OCI-LY7 (cell line): ENCODE measurements around the gene HECW1. TPM values are rescaled to one million over a fixed set of nuclear protein-coding genes. Genes with fewer than 3 reads are reported as not detected.

ENCODE experiments used
- BruUV-seq: library from RNA; stranded (reverse); fragments of 400-500 nt; replicated peaks from 2 replicates; lab custom pipeline; 2021; lab: Mats Ljungman, UMichigan
- CTCF ChIA-PET: fragments of 300-600 bp; sonication (Branson Sonifier 250); formaldehyde crosslinking; loops from one replicate; lab custom pipeline; 2022; ENCODE audit warnings: antibody characterized with exemption; ENCODE audit not compliant: unreplicated experiment; lab: Charles Lee
- POLR2A ChIA-PET: fragments of 300-600 bp; sonication (Branson Sonifier 250); formaldehyde crosslinking; loops from one replicate; lab custom pipeline; 2022; ENCODE audit warnings: antibody characterized with exemption; lab: Charles Lee
- DNase-seq: peaks from one replicate; pipeline ENCODE4 v3.0.0-alpha.2; 2015; ENCODE audit warnings: low spot score
- H2AFZ ChIP-seq: fragments of 200-600 bp; sonication (generic), shearing (Covaris generic); 2 replicates; pipeline ENCODE4 v1.6.1; 2014; ENCODE audit warnings: mild to moderate bottlenecking, antibody characterized with exemption, low read length, moderate library complexity
- H3K27ac ChIP-seq: fragments of 200-600 bp; sonication (generic); 2 replicates; pipeline ENCODE4 v1.5.1; 2014; ENCODE audit warnings: mixed run types, low read depth, mild to moderate bottlenecking, moderate library complexity, low read length, inconsistent platforms; ENCODE audit not compliant: poor library complexity, severe bottlenecking
- H3K36me3 ChIP-seq: fragments of 200-600 bp; sonication (generic); 2 replicates; pipeline ENCODE4 v1.6.1; 2014; ENCODE audit warnings: mild to moderate bottlenecking, antibody characterized with exemption, low read length, moderate library complexity, mixed read lengths; ENCODE audit not compliant: insufficient read depth
- H3K4me1 ChIP-seq: fragments of 200-600 bp; sonication (generic); 2 replicates; pipeline ENCODE4 v1.5.1; 2014; ENCODE audit warnings: mild to moderate bottlenecking, low read length; ENCODE audit not compliant: insufficient read depth, poor library complexity, severe bottlenecking
- H3K4me2 ChIP-seq: fragments of 200-600 bp; sonication (generic); 2 replicates; pipeline ENCODE4 v1.6.1; 2014; ENCODE audit warnings: mild to moderate bottlenecking, low read length
- H3K4me3 ChIP-seq: fragments of 200-600 bp; sonication (generic); 2 replicates; pipeline ENCODE4 v1.5.1; 2014; ENCODE audit warnings: mild to moderate bottlenecking, low read depth, low read length; ENCODE audit not compliant: poor library complexity, severe bottlenecking
- H3K79me2 ChIP-seq: fragments of 200-600 bp; sonication (generic); 2 replicates; pipeline ENCODE4 v1.6.1; 2016; ENCODE audit warnings: low read depth, mild to moderate bottlenecking, low read length, moderate library complexity, mixed read lengths; ENCODE audit not compliant: insufficient read depth
- H3K9me2 ChIP-seq: fragments of 200-600 bp; sonication (generic); 2 replicates; pipeline ENCODE4 v1.6.1; 2016; ENCODE audit warnings: mild to moderate bottlenecking, low read length, mixed read lengths; ENCODE audit not compliant: insufficient read depth
- H3K9me3 ChIP-seq: fragments of 200-600 bp; sonication (generic); 2 replicates; pipeline ENCODE4 v1.6.1; 2014; ENCODE audit warnings: mild to moderate bottlenecking, mixed run types, low read length, mixed read lengths
- H4K20me1 ChIP-seq: fragments of 200-600 bp; sonication (generic); 2 replicates; pipeline ENCODE4 v1.6.1; 2014; ENCODE audit warnings: mild to moderate bottlenecking, antibody characterized with exemption, low read length, moderate library complexity, mixed read lengths; ENCODE audit not compliant: insufficient read depth
- EZH2phosphoT487 ChIP-seq: fragments of 200-600 bp; sonication (generic); IDR thresholded peaks from 2 replicates; pipeline ENCODE4 v1.6.1; 2018; ENCODE audit warnings: low read depth, borderline replicate concordance, mild to moderate bottlenecking, mixed run types, antibody characterized with exemption, low read length, moderate library complexity, mixed read lengths
- intact Hi-C: fragments of 100-400 bp; cut with micrococcal nuclease; formaldehyde crosslinking; loops from one replicate; pipeline ENCODE4 v1.10.0; 2022; ENCODE audit not compliant: unreplicated experiment
- total RNA-seq, 2 experiments: library from RNA; depleted of rRNA in 1 of 2; stranded (reverse); fragments of >200 nt in 1 of 2; shearing (Covaris generic) in 1 of 2; gene quantifications; 2 replicates each; pipeline ENCODE4 v1.2.3, GENCODE V29; 2014 to 2022
- TF ChIP-seq, protein P1 (sequence below): fragments of 200-600 bp; sonication (generic); conservative IDR thresholded peaks from 2 replicates; pipeline ENCODE4 v1.5.1; 2014; ENCODE audit warnings: mild to moderate bottlenecking, antibody characterized with exemption, low read length, moderate library complexity, mixed read lengths

Gene HECW1
- total RNA-seq, 2 experiments from 2014 or later: 2.0 TPM

DNA sequence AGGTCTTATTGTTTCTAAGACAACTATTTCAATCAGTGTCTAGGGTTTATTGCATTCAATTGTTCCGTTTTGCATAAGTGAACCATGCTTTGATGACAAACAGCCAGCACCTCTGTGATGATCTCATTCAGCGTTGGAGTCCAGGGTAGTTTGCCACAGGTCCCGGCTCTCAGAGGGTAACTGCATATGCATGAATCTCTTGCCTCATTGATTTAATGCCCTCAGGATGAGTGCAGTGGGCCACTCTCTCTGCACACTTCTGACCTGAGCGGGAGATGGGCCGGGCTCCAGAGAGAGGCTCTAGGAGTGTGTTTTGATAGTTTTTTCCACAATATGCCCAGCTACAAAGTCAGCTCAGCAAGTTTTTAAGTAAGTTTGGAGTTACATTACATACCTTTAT is 83.9 kb downstream of the HECW1 start:
- Histone ChIP-seq H3K27ac (no peak overlapping the region), H3K4me1 (no peaks in the 10 kb centered on the region), H3K4me3 (no peak overlapping the region), H2AFZ (no peak overlapping the region), H4K20me1 (no peaks in the 10 kb centered on the region), H3K36me3 (no peaks in the 10 kb centered on the region), H3K9me3 (no peaks in the 10 kb centered on the region), H3K9me2 (no peaks in the 10 kb centered on the region), H3K79me2 (no peaks in the 10 kb centered on the region), H3K4me2 (no peak overlapping the region)
- POLR2A ChIA-PET: no interaction called here
- no peak for TF ChIP-seq EZH2phosphoT487
- TF ChIP-seq, protein P1, sequence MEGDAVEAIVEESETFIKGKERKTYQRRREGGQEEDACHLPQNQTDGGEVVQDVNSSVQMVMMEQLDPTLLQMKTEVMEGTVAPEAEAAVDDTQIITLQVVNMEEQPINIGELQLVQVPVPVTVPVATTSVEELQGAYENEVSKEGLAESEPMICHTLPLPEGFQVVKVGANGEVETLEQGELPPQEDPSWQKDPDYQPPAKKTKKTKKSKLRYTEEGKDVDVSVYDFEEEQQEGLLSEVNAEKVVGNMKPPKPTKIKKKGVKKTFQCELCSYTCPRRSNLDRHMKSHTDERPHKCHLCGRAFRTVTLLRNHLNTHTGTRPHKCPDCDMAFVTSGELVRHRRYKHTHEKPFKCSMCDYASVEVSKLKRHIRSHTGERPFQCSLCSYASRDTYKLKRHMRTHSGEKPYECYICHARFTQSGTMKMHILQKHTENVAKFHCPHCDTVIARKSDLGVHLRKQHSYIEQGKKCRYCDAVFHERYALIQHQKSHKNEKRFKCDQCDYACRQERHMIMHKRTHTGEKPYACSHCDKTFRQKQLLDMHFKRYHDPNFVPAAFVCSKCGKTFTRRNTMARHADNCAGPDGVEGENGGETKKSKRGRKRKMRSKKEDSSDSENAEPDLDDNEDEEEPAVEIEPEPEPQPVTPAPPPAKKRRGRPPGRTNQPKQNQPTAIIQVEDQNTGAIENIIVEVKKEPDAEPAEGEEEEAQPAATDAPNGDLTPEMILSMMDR: no peak
- BruUV-seq: no TSS peak
- DNase-seq: no peak
- intact Hi-C loops: no loop called here
- CTCF ChIA-PET: no interaction called here

DNA sequence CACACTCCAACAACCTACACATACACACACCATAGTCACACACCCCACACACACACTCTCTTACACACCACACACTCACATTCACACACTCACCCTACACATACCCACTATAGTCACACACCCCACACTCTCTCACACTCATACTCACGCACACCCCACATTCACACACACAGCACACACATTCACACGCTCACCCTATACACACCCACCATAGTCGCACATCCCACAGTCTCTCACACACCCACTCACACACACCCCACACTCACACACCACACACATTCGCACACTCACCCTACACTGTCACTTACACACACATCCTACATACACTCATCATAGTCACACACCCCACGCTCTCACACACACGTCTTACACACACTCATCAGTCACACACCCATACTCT is 85.6 kb downstream of the HECW1 start:
- POLR2A ChIA-PET: no interaction called here

DNA sequence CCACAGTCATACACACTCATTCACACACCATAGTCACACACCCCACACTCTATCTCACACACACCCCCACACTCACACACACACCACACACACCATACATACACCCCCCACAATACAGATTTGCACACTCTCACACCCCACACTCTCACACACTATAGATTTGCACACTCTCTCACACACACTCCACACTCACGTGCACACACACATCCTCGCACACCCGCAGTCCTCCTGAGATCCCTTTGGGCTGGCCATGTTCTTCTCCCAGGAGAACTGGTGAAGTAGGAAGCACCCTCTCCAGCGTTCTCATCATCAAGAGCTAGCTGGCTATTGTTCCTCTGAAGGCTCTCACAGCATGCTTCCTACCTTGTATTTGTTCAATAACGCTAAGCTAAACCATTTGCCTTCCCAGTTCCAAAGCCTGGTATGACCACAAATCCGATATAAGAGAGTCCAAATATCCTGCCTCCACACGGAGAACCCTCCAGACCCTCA is 86.2 kb downstream of the HECW1 start:
- no peaks in the 10 kb centered on the region for H4K20me1 ChIP-seq
- no peak overlapping the region for H2AFZ ChIP-seq
- no TSS peak for BruUV-seq
- H3K9me2 ChIP-seq: no peaks in the 10 kb centered on the region
- H3K36me3 ChIP-seq: no peaks in the 10 kb centered on the region
- no peak overlapping the region for H3K27ac ChIP-seq
- intact Hi-C loops: no loop called here
- no peak for DNase-seq
- H3K4me2 ChIP-seq: no peak overlapping the region
- no peaks in the 10 kb centered on the region for H3K79me2 ChIP-seq
- POLR2A ChIA-PET: interaction anchor here (0.6 kb wide), 2 partner anchors 275 to 443 kb away, joined by 3 to 8 read pairs; no protein-coding TSS in a partner anchor
- no peak overlapping the region for H3K4me3 ChIP-seq
- H3K9me3 ChIP-seq: no peaks in the 10 kb centered on the region
- CTCF ChIA-PET: no interaction called here
- TF ChIP-seq EZH2phosphoT487: no peak
- TF ChIP-seq, protein P1: no peak
- H3K4me1 ChIP-seq: no peaks in the 10 kb centered on the region

More for the DNA sequence above, 85.6 kb downstream of the HECW1 start:
- no peak overlapping the region for H3K27ac ChIP-seq
- no peaks in the 10 kb centered on the region for H3K9me2 ChIP-seq
- CTCF ChIA-PET: no interaction called here
- H3K4me3 ChIP-seq: no peak overlapping the region
- intact Hi-C loops: no loop called here
- H3K4me1 ChIP-seq: no peaks in the 10 kb centered on the region
- no peaks in the 10 kb centered on the region for H3K79me2 ChIP-seq
- H2AFZ ChIP-seq: no peak overlapping the region
- TF ChIP-seq EZH2phosphoT487: no peak
- TF ChIP-seq, protein P1: no peak
- no peak for DNase-seq
- no peaks in the 10 kb centered on the region for H3K9me3 ChIP-seq
- no peaks in the 10 kb centered on the region for H4K20me1 ChIP-seq
- BruUV-seq: no TSS peak
- no peak overlapping the region for H3K4me2 ChIP-seq
- no peaks in the 10 kb centered on the region for H3K36me3 ChIP-seq
